Measurements from ENCODE around the gene RAD54L. TPM values are rescaled to one million over a fixed set of nuclear protein-coding genes. Genes with fewer than 3 reads are reported as not detected.

The RAD54L gene
- total RNA-seq, 3 donors from 2014 or later (not counting 1 experiment from before 2014, with no cell fraction given), result 1.8 to 2.3 (median 1.8) TPM

DNA sequence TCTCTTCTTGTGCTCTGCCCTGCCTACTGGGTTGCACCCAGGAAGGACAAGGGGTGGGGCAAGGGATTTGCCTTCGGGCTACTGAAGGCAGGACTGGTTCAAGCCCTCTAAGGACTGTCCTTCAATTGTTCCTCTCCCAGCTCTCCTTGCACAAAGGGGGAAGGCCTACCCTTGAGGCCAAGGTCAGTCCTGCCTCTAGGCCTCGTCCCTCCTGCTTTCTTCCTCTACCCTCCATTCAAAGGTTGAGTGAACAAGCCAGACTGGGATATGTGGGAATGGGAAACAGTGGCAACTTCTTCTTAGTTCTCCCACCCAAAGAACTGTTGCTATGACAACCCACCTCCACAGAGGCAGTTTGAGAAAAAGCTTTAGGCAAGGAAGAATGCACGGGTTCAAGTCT is 41.8 kb upstream of the RAD54L start:
- H3K27ac ChIP-seq (ENCODE audit: low read length), result no peak overlapping the region
- H3K4me3 ChIP-seq (ENCODE audit: low read length), result no peak overlapping the region
- no peak for DNase-seq
- H3K36me3 Mint-ChIP-seq, result no peaks in the 10 kb centered on the region
- no peaks in the 10 kb centered on the region for H3K36me3 ChIP-seq (ENCODE audit: control insufficient read depth, insufficient read depth, low read length)
- no peak overlapping the region for H3K4me3 Mint-ChIP-seq
- H3K27me3 ChIP-seq (ENCODE audit: control insufficient read depth, insufficient read depth, low read length), result no peaks in the 10 kb centered on the region
- peaks cover 11% of the 10 kb centered on the region for H3K4me1 ChIP-seq (ENCODE audit: control insufficient read depth, insufficient read depth, low read length)
- 88% methylated on average over 2 of the region's 3 CpGs for WGBS (ENCODE audit: insufficient coverage)
- no peak for TF ChIP-seq CTCF (IDR thresholded peaks at IDR 0.05)
- H3K9me3 Mint-ChIP-seq, result no peaks in the 10 kb centered on the region
- no peak for ATAC-seq
- intact Hi-C loops (cut with micrococcal nuclease), result no loop called here
- H3K27me3 Mint-ChIP-seq (ENCODE audit: low read depth in 2 of 2), result peaks cover 6 to 7% of the 10 kb centered on the region in 2 donors
- no peak overlapping the region for H3K27ac Mint-ChIP-seq
- no peaks in the 10 kb centered on the region for H3K9me3 ChIP-seq (ENCODE audit: control insufficient read depth, insufficient read depth, low read length)
- H3K4me1 Mint-ChIP-seq, result peaks cover 7 to 17% of the 10 kb centered on the region in 2 donors

DNA sequence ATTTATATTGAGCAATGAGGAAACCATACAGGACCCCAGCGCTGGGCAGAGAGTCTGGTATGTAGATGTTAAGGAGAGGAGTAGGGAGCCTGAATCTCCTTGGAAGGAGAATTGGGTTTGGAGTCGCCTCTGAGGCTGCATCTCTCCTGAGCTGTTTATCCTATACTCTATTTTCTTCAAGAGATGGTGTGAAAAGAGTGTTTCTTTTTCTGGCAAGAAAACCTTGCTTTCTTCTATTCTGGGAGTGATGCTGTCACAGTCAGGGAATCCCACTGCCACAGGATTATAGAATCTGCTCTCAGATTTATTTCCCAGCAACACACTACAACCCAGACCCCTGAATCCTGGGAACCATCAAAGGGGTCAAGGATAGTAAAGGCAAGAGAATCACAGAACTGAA is 41.2 kb upstream of the RAD54L start:
- intact Hi-C loops (cut with micrococcal nuclease), result no loop called here
- no peak overlapping the region for H3K4me3 ChIP-seq (ENCODE audit: low read length)
- Mint-ChIP-seq H3K27ac (no peak overlapping the region), H3K27me3 (ENCODE audit: low read depth in 2 of 2) (peaks cover 6 to 7% of the 10 kb centered on the region in 2 donors), H3K36me3 (no peaks in the 10 kb centered on the region), H3K9me3 (no peaks in the 10 kb centered on the region), H3K4me3 (no peak overlapping the region), H3K4me1 (peaks cover 7 to 17% of the 10 kb centered on the region in 2 donors)
- no peak for DNase-seq
- H3K27ac ChIP-seq (ENCODE audit: low read length), result no peak overlapping the region
- 100% methylated on average over 1 of the region's 2 CpGs for WGBS (ENCODE audit: insufficient coverage)
- no peak for TF ChIP-seq CTCF (IDR thresholded peaks at IDR 0.05)
- H3K9me3 ChIP-seq (ENCODE audit: control insufficient read depth, insufficient read depth, low read length), result no peaks in the 10 kb centered on the region
- H3K4me1 ChIP-seq (ENCODE audit: control insufficient read depth, insufficient read depth, low read length), result peaks cover 11% of the 10 kb centered on the region
- no peak for ATAC-seq
- no peaks in the 10 kb centered on the region for H3K36me3 ChIP-seq (ENCODE audit: control insufficient read depth, insufficient read depth, low read length)
- H3K27me3 ChIP-seq (ENCODE audit: control insufficient read depth, insufficient read depth, low read length), result no peaks in the 10 kb centered on the region

GRCh38 chr1:46210561-46210960 is 37.0 kb upstream of the RAD54L start:
- DNase-seq (no peak), ATAC-seq (peak in 1 of 3 donors; percentile 10)
- H3K27me3 ChIP-seq (ENCODE audit: control insufficient read depth, insufficient read depth, low read length), result no peaks in the 10 kb centered on the region
- H3K9me3 ChIP-seq (ENCODE audit: control insufficient read depth, insufficient read depth, low read length), result no peaks in the 10 kb centered on the region
- H3K4me1 ChIP-seq (ENCODE audit: control insufficient read depth, insufficient read depth, low read length), result no peaks in the 10 kb centered on the region
- intact Hi-C loops (cut with micrococcal nuclease), result no loop called here
- Mint-ChIP-seq H3K9me3 (no peaks in the 10 kb centered on the region), H3K4me1 (no peaks in the 10 kb centered on the region), H3K27me3 (ENCODE audit: low read depth in 2 of 2) (no peaks in the 10 kb centered on the region), H3K27ac (no peak overlapping the region), H3K36me3 (no peaks in the 10 kb centered on the region), H3K4me3 (no peak overlapping the region)
- no peaks in the 10 kb centered on the region for H3K36me3 ChIP-seq (ENCODE audit: control insufficient read depth, insufficient read depth, low read length)
- H3K4me3 ChIP-seq (ENCODE audit: low read length), result no peak overlapping the region
- WGBS (ENCODE audit: insufficient coverage), result 95% methylated on average over 3 of the region's 3 CpGs
- H3K27ac ChIP-seq (ENCODE audit: low read length), result no peak overlapping the region
- no peak for TF ChIP-seq CTCF (IDR thresholded peaks at IDR 0.05)

DNA sequence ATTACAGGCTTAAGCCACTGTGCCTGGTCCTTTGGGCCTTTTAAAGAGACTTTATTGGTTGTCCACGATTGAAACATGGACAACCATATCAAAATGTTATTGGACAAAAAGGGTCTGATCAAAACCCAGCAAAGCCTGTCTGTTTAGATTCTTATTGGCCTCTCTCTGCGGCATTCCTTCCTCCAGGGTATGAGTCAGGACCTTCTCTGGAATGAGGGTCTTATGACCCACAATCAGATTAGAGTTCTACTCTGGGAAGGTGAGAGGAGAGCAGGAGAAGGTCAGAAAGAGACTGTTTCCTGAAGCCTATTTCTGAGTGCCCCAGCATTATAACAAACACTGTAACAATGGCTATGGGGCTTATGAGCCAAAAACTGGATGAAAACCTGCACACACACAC is 36.5 kb upstream of the RAD54L start:
- no peaks in the 10 kb centered on the region for H3K27me3 Mint-ChIP-seq (ENCODE audit: low read depth in 2 of 2)
- Histone ChIP-seq H3K27ac (ENCODE audit: low read length) (no peak overlapping the region), H3K27me3 (ENCODE audit: control insufficient read depth, insufficient read depth, low read length) (no peaks in the 10 kb centered on the region), H3K4me1 (ENCODE audit: control insufficient read depth, insufficient read depth, low read length) (no peaks in the 10 kb centered on the region), H3K9me3 (ENCODE audit: control insufficient read depth, insufficient read depth, low read length) (no peaks in the 10 kb centered on the region), H3K36me3 (ENCODE audit: control insufficient read depth, insufficient read depth, low read length) (no peaks in the 10 kb centered on the region), H3K4me3 (ENCODE audit: low read length) (no peak overlapping the region)
- ATAC-seq (no peak), DNase-seq (no peak)
- intact Hi-C loops (cut with micrococcal nuclease), result no loop called here
- no peak overlapping the region for H3K4me3 Mint-ChIP-seq
- no peak overlapping the region for H3K27ac Mint-ChIP-seq
- no peak for TF ChIP-seq CTCF (IDR thresholded peaks at IDR 0.05)
- no peaks in the 10 kb centered on the region for H3K9me3 Mint-ChIP-seq
- no peaks in the 10 kb centered on the region for H3K4me1 Mint-ChIP-seq
- no peaks in the 10 kb centered on the region for H3K36me3 Mint-ChIP-seq
- WGBS (ENCODE audit: insufficient coverage), result 88% methylated on average over 2 of the region's 2 CpGs
